HG03280 (cell line): ENCODE measurements around the gene TICAM1.

Experiments
- ATAC-seq: cut with Tn5 transposase; IDR thresholded peaks from one replicate; pipeline ENCODE4 v1.9.1; 2021; ENCODE audit warnings: mild to moderate bottlenecking, moderate library complexity; ENCODE audit not compliant: unreplicated experiment

The TICAM1 gene

GRCh38 chr19:4774136-4774535 lies 57.4 kb downstream of the TICAM1 start:
- ATAC-seq, result no peak

- no peak for ATAC-seq
These were observed 58.4 kb downstream of the TICAM1 start for GRCh38 chr19:4773047-4773640.

GRCh38 chr19:4772566-4772965 lies 58.9 kb downstream of the TICAM1 start:
- no peak for ATAC-seq

- no peak for ATAC-seq
These were observed 62.4 kb downstream of the TICAM1 start for GRCh38 chr19:4768934-4769777.
